ENCODE data around the gene RIPOR3.

DNA sequence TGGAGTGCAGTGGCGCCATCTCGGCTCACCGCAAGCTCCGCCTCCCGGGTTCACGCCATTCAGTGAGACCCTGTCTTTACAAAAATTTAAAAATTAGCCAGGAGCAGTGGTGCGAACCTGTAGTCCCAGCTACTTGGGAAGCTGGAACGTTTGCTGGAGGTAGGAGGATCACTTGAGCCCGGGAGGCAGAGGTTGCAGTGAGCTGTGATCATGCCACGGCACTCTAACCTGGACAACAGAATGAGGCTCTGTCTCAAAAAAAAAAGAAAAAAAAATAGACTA lies 34.3 kb upstream of the RIPOR3 start:
- TF ChIP-seq, protein P1, sequence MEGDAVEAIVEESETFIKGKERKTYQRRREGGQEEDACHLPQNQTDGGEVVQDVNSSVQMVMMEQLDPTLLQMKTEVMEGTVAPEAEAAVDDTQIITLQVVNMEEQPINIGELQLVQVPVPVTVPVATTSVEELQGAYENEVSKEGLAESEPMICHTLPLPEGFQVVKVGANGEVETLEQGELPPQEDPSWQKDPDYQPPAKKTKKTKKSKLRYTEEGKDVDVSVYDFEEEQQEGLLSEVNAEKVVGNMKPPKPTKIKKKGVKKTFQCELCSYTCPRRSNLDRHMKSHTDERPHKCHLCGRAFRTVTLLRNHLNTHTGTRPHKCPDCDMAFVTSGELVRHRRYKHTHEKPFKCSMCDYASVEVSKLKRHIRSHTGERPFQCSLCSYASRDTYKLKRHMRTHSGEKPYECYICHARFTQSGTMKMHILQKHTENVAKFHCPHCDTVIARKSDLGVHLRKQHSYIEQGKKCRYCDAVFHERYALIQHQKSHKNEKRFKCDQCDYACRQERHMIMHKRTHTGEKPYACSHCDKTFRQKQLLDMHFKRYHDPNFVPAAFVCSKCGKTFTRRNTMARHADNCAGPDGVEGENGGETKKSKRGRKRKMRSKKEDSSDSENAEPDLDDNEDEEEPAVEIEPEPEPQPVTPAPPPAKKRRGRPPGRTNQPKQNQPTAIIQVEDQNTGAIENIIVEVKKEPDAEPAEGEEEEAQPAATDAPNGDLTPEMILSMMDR (IDR thresholded peaks at IDR 0.05): no peak
- TF ChIP-seq POLR2A (IDR thresholded peaks at IDR 0.05): no peak

Measured in lower leg skin (tissue), 3 donors.